IMR-90 (cell line): ENCODE data around the gene DNAJB4.
"Not testable (repeated sequence)": the region's sequence is repeated elsewhere in the genome, so short reads cannot be mapped to it uniquely, and the experiment has no call there.

ENCODE experiments used
- BHLHE40 ChIP-seq: fragments of 150-350 bp; IDR thresholded peaks from 2 replicates; pipeline ENCODE4 v1.6.1; 2016; ENCODE audit warnings: mild to moderate bottlenecking, low read depth, low read length
- CEBPB ChIP-seq: IDR thresholded peaks from 2 replicates; pipeline ENCODE4 v1.6.1; 2012; ENCODE audit warnings: low read depth, low read length, improper control_type of control experiment
- FOS ChIP-seq: fragments of 150-350 bp; IDR thresholded peaks from 2 replicates; pipeline ENCODE4 v1.6.1; 2016; ENCODE audit warnings: low read depth, low read length
- MAFK ChIP-seq: IDR thresholded peaks from 2 replicates; pipeline ENCODE4 v1.6.1; 2012; ENCODE audit warnings: low read depth, low read length, improper control_type of control experiment
- MXI1 ChIP-seq: IDR thresholded peaks from 2 replicates; pipeline ENCODE4 v1.6.1; 2012; ENCODE audit warnings: low read depth, mild to moderate bottlenecking, low read length, moderate library complexity, borderline replicate concordance
- POLR2A ChIP-seq: IDR thresholded peaks from 2 replicates; pipeline ENCODE4 v1.6.1; 2012; ENCODE audit warnings: mild to moderate bottlenecking, low read depth, low read length
- RAD21 ChIP-seq: IDR thresholded peaks from 2 replicates; pipeline ENCODE4 v1.6.1; 2012; ENCODE audit warnings: low read length, improper control_type of control experiment
- RCOR1 ChIP-seq: IDR thresholded peaks from 2 replicates; pipeline ENCODE4 v1.6.1; 2012; ENCODE audit warnings: mild to moderate bottlenecking, low read length, improper control_type of control experiment; ENCODE audit not compliant: insufficient replicate concordance
- USF2 ChIP-seq: fragments of 150-350 bp; IDR thresholded peaks from 2 replicates; pipeline ENCODE4 v1.6.1; 2017; ENCODE audit warnings: mild to moderate bottlenecking, antibody characterized with exemption, low read length, low read depth
- TF ChIP-seq, protein P1 (sequence below): conservative IDR thresholded peaks from 2 replicates; pipeline ENCODE4 v1.5.1; 2012; ENCODE audit warnings: mild to moderate bottlenecking, low read depth, low read length, improper control_type of control experiment

- TF ChIP-seq, protein P1, sequence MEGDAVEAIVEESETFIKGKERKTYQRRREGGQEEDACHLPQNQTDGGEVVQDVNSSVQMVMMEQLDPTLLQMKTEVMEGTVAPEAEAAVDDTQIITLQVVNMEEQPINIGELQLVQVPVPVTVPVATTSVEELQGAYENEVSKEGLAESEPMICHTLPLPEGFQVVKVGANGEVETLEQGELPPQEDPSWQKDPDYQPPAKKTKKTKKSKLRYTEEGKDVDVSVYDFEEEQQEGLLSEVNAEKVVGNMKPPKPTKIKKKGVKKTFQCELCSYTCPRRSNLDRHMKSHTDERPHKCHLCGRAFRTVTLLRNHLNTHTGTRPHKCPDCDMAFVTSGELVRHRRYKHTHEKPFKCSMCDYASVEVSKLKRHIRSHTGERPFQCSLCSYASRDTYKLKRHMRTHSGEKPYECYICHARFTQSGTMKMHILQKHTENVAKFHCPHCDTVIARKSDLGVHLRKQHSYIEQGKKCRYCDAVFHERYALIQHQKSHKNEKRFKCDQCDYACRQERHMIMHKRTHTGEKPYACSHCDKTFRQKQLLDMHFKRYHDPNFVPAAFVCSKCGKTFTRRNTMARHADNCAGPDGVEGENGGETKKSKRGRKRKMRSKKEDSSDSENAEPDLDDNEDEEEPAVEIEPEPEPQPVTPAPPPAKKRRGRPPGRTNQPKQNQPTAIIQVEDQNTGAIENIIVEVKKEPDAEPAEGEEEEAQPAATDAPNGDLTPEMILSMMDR = not testable (repeated sequence)
- TF ChIP-seq POLR2A, USF2, RAD21, FOS, RCOR1, CEBPB, MAFK, BHLHE40, MXI1: not testable (repeated sequence)
These were observed 60.1 kb downstream of the DNAJB4 start for GRCh38 chr1:78064886-78065285.
